VCaP (cell line): ENCODE measurements around the gene NGEF.
"Not testable (repeated sequence)": the region's sequence is repeated elsewhere in the genome, so short reads cannot be mapped to it uniquely, and the experiment has no call there.

Experiments used
- H3K27ac ChIP-seq: fragments of 450-650 bp; 2 replicates; pipeline ENCODE4 v1.5.1; 2017
- TF ChIP-seq, protein P1 (sequence below): fragments of 450-650 bp; conservative IDR thresholded peaks from 2 replicates; pipeline ENCODE4 v1.5.1; 2017; ENCODE audit warnings: mild to moderate bottlenecking, moderate library complexity

Gene NGEF

DNA sequence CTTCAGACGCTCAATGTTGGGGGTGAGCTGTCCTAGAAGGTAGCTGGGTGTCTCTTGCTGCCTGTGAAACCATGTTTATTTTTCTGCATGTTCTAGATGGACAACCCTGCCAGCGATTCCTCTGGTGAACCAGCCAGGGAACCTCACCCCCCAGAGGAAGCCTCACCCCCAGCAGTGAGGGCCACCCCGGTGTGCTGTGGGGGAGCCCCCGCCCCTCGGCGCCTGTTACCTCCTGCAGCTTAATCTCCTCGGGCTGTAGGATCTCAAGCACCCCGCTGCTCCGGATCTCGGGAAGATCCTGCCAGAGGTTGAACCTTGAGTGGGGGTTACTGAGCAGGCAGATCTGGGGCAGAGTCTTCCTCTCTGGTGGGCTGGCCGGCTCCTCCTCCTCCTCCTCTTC is 93.0 kb downstream of the NGEF start:
- H3K27ac ChIP-seq: no peak overlapping the region

DNA sequence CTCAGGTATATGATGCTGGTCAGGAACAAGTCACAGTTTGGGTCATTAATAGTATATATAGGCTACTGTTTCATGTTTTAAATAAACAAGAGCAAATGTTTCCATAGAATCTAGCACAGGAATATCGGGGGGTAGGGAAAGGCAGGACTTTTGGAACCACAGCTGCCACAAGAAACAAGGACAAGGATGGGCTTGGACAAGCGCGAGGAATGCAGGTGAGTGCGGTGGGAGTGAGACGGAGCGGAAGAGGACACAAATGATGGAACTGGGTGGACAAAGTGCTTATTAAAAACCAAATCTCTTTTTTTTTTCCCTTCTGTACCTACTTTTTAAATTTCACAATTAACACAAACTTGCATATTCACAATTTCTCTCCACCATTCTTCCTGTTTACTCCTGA is 93.9 kb downstream of the NGEF start:
- TF ChIP-seq, protein P1, sequence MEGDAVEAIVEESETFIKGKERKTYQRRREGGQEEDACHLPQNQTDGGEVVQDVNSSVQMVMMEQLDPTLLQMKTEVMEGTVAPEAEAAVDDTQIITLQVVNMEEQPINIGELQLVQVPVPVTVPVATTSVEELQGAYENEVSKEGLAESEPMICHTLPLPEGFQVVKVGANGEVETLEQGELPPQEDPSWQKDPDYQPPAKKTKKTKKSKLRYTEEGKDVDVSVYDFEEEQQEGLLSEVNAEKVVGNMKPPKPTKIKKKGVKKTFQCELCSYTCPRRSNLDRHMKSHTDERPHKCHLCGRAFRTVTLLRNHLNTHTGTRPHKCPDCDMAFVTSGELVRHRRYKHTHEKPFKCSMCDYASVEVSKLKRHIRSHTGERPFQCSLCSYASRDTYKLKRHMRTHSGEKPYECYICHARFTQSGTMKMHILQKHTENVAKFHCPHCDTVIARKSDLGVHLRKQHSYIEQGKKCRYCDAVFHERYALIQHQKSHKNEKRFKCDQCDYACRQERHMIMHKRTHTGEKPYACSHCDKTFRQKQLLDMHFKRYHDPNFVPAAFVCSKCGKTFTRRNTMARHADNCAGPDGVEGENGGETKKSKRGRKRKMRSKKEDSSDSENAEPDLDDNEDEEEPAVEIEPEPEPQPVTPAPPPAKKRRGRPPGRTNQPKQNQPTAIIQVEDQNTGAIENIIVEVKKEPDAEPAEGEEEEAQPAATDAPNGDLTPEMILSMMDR: no peak
- no peak overlapping the region for H3K27ac ChIP-seq

More for the DNA sequence above, 93.0 kb downstream of the NGEF start:
- TF ChIP-seq, protein P1: no peak

DNA sequence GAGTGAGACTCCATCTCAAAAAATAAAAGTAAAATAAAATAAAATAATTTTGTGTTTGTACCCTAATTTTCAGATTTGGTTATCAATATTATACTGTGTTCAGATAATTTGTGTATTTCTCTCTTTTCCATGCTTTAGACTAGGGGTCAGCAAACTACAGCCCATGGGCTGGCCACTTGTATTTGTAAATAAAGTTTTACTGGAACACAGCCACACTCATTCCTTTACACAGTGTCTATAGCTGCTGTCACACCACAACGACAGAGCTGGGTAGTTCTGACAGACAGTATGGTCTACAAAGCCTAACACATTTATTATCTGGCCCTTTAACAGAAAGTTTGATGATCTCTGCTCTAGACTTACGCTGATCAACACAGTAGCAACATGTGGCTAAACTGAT is 99.2 kb downstream of the NGEF start:
- H3K27ac ChIP-seq: no peak overlapping the region
- TF ChIP-seq, protein P1: no peak

DNA sequence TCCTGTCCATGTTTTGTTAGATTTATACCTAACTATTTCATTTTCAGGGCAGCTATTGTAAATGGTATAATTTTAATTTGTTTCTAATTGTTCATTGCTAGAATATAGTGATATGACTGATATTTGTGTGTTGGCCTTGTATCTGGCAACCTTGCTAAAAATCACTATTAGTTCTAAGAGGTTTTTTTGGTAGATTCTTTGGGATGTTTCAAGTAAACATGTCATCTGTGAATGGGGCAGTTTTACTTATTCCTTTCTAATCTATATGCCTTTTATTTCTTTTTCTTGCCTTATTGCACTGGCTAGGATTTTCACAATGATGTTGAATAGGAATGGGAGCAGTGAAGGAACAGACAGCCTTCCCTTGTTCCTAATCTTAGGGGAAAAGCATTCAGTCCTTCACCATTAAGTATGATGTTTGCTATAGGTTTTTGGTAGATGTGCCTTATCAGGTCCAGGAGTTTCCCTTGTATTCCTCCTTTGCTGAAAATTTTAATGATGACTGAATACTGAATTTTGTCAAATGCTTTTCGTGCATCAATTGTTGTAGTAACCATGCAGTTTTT is 101.3 kb downstream of the NGEF start:
- H3K27ac ChIP-seq: no peak overlapping the region
- TF ChIP-seq, protein P1: no peak

DNA sequence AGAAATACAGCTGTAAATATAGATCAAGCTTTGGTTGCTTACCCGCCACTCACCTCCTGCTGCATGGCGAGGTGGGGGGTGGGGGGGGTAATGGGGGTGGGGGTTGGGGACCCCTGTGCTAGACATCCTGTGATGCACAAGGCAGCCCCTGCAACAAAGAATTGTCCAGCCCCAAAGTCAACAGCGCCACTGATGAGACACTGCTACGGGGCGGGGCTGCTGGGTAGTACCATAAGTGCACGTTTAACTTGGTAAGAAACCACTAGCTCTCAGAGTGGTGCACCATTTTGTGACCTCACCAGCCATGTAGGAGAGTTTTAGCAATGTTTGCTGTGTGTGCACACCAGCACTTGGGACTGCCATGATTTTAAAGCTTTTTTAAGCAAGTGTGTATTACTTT is 102.7 kb downstream of the NGEF start:
- H3K27ac ChIP-seq: no peak overlapping the region
- TF ChIP-seq, protein P1: no peak

DNA sequence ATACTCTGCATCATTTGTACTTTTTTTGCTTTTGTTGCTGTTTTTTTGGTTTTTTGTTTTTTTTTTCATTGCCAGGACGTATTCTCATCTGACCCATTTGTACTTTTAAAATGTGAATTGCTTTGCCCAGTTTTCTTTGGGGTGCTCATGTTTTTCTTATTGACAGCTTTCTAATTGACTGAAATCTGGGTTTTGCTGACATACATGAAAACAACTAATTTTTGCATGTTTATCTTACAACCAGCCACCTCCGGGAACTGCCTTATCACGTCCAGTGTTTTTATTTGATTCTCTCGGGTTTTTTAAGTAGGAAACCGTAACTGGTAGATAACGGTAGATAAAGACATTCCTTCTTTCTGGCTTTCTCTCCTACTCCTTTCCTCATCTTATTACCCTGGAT is 104.4 kb downstream of the NGEF start:
- no peak overlapping the region for H3K27ac ChIP-seq
- TF ChIP-seq, protein P1: no peak

DNA sequence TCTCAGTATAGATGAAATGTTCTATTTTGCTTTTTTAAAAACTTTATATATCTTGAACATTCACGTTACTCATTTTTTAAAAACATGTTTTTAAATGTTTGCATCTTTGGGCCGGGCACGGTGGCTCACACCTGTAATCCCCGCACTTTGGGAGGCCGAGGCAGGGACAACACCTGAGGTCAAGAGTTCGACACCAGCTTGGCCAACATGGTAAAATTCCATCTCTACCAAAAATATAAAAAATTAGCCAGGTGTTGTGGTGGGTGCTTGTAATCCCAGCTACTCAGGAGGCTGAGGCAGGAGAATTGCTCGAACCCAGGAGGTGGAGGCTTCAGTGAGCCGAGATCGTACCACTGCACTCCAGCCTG is 105.4 kb downstream of the NGEF start:
- H3K27ac ChIP-seq: not testable (repeated sequence)

DNA sequence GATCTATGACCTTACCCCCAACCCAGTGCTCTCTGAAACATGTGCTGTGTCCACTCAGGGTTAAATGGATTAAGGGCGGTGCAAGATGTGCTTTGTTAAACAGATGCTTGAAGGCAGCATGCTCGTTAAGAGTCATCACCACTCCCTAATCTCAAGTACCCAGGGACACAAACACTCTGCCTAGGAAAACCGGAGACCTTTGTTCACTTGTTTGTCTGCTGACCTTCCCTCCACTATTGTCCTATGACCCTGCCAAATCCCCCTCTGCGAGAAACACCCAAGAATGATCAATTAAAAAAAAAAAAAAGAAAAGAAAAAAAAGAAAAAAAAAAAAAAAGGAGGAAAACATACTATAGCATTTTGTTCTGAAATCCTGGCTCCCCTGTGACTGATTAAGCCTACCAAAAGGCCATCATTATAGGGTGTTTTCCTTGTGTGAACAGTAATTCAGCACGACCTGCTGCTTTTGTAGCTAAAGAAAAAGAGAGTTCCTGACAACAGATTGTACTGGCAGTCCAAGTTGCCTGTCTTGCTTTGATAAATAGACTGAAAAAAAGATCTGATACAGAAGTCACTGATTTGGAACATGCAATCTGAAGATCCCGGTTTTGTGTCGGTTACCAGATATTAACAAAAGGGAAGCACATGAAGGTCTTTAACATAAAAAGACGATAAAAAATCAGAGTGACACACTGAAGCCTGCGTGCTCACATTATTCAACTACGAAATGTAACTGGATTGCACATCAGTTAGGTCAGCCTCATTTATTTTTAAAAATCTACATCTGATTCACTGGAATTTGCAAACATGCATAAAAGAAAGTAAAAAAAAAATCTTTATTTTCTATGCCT is 106.0 kb downstream of the NGEF start:
- not testable (repeated sequence) for H3K27ac ChIP-seq
